CD4-positive, alpha-beta T cell treated with Interleukin-4 for 1 hour (primary cell): ENCODE measurements around the gene PKD1L1.

Experiments used
- DNase-seq, 2 donors: peaks; one replicate each; pipeline ENCODE4 v3.0.0-alpha.2; 2020 to 2022

The PKD1L1 gene

DNA sequence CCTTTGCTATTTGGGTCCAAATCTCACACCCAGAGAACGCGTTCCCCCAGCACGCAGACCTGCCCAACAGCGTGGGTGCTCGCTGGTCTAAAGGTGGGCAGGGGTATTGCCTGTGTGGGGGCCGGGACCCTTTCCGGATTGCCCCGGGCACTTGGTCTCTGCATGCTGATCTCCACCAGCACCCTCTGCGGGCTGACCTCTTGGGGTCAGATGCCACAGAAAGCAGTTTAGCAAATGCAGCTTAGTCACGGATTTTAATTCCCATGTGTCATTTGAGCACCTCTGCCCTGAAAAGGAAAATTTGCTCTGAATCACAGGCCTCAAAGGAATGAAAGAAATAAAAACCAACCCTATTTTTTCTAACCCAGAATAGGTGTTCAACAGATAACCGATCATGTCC, 46.7 kb downstream of the PKD1L1 start:
- no peak for DNase-seq

DNA sequence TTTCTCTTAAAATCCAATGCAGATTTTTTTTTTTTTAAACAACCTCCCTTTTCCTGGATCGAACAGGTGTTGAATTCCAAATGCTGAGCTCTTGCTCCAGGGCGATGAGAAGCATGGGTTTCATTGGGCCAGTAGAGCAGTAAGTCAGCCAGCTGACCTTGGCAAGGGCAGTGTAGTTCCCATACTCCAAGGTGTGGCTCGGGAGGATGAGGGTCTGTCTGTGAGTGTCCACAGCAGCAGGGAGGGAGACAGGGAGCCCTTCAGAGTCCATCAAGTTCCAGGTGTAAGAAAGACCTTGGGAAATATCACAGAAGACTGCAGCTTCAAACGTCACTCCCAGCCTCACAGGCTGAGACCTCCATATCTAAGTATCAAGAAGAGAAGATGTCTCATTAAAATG, 50.4 kb downstream of the PKD1L1 start:
- DNase-seq: no peak

DNA sequence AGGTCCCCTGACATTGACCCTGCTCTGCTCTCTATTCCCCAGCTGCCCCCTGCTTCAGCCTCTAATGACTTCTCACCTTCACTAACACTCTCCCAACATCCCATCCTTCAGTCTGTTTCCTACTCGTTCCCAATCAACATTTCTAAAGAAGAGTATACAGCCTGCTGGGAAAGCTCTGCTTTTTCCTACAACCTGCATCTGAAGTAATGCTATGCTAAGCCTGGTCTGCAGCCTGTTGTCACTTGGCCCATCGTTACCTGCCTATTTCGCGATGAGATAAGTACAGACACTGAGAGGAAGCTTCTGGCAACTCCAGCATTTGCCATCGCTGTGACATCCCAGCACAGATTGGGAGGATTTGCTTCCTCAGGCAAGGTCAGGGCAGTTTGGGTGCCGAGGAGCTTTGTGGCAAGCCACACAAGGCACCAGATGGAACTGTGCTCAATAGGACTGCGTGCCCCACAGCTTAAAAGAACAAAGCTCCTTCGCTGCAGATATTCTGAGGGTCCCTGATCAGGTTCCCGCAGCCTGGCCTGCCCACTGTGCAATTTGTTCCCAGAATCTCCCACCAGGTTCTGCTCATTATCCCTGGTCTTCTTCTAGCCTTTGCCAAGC, 51.4 kb downstream of the PKD1L1 start:
- DNase-seq: no peak

DNA sequence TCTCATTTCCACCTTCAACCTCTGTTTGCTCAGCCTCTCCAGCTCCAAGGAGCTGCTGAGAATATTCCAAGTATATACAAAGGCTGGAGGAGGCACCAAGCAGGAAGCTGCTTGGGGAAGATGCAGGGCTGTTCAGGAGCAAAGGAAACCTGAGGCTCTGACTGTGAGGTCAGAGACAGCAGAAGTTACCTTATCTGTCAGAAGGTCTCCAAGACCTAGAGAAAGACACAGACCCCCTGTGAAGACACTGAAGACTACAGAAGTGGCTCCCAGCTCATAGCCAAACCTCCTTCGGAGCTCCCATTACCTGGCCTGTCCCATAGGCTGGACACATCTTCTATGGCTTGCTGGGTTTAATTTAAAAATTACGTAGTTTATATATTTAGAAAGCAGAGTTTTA, 53.2 kb downstream of the PKD1L1 start:
- DNase-seq: no peak

DNA sequence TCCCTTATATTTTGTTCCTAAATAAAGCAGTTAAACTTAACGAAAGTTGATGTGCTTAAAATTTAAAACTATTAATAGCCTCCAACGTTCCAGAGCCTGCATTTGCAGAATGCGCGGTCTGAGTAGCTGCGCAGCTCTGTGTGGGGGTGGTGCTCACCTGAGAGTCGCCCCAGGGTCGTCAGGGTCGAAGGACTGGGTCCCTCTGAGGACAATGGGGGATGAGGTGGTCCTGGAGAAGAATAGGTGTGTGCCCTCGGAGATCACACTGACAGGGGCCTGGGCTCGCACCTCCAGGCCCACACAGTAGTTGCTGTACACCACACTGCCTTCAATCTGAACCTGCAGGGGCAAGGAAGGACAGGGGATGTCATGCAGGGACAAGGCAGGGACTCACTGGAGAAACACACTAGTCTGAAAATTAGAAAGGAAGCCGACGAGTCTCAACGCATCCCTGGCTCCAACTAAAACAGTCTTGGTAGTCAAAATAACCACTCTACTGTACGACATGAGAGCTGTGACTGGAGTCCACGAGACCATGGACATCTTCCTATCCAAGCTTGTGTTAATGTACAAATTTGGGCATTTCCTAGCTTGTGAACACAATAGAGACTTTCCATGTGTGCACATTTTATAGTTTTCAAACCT, 54.4 kb downstream of the PKD1L1 start:
- DNase-seq: no peak

DNA sequence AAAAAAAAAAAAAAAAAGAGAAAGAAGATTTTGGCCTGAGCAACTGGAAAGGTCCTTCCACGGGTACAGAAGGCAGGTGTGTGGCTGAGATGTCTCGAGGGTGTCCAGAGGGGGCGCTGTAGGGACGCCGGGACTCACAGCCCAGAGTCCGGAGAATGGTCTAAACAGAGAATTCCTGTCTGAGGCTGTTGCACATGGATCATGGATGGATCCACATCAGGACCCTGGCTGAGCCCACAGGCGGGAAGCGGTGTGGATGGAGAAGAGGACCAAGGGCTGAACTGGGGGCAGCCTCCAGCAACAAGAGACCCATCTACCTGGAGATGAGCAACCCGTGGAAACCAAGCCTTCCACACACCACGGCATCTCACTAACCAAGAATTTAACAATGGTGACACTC, 55.0 kb downstream of the PKD1L1 start:
- DNase-seq: no peak

DNA sequence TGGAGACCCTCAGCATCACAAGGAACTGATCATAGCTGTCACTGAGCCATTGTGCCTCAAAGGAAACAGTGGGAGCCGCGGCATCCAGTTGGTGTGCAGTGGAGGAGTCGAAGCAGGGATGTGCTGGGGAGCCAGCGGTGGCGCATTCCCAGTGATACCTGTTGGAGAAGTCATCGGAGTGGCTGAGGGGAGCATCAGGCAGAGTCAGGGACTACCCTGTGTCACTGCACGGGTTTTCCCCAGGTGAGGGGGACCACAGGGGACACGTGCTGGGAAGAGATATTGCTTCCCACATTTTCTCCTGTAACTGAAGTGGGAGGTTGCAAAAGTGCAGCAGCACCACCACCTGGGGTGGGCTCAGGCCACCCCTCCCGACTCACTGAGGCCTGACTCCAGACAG, 57.7 kb downstream of the PKD1L1 start:
- no peak for DNase-seq

DNA sequence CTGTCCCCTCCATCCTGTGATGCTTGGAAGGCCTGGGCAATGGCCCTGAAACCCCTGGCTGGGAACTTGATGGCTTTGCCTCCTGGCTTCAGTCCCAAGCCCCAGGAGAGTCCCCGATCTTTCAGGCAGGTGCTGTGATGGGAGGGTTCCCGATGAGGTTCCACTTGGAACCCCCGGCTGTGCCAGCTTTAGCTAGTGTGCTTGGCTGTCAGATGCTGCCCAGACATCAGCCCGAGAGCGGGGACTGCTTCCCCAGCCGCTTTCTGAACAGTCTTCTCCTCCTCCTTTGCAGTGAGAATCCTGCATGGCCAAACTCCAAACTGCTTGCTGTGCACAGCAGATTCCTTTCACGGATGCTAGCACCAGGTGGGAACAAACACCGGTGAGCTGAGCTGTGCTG, 58.1 kb downstream of the PKD1L1 start:
- DNase-seq: no peak

DNA sequence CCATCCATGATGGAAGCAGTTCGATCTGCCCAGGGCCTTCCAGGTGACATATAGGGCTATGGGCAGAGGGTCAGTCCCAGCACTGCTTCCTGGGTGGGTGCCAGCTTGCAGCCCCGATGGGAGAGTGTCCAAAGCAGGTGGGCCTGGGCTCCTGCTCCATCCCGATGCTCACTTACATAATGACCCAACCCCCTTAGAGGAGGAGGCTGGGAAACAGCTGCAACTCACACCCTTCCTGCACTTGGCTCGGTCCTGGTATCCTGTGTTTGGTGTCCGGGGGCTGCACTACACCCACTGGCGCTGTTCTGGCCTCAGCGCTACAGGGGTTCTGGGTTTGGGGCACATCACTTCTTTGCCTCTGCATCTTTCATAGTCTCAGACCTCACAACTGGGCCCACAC, 58.5 kb downstream of the PKD1L1 start:
- DNase-seq: no peak

DNA sequence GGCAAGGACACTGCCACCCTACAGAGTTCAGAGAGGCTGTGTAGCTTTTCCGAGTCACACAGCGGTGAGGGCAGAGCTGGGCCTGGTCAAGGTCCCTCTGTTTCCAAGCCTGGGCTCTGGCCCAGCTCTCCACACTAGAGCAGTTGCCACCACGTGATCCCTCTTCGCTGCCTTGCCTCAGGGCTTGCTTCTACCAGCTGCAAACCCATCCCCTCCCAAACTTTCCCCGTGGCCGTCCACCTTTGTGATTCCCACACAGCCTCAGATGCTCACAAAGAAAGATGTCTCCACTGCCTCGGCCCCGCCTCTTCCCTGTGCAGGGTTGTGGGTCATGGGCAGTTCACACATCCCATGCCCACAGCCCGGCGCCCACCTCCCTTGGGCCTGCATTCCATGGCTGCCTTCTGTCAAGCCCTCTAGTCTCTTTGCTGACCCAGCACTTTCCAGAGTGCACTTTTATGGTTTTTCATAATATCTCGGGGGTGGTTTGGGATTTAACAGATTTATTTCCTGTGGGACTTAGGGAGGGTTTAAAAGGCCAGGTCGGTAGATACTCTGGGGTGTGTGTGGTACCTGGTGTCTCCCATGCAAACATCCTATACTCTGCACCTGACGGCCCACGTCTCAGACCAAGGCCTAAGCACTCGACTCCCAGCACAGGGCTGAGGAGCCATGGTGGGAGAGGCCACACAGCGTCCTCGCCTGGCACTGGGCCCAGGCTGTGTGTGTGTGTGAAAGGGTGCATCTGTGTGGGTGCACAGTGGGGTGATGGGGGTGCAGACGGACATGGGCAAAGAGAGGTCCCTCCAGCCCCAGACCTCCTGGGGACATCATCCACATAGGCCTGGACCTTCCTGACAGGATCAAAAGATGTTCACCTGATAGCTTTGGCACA, 59.6 kb downstream of the PKD1L1 start:
- DNase-seq: no peak

DNA sequence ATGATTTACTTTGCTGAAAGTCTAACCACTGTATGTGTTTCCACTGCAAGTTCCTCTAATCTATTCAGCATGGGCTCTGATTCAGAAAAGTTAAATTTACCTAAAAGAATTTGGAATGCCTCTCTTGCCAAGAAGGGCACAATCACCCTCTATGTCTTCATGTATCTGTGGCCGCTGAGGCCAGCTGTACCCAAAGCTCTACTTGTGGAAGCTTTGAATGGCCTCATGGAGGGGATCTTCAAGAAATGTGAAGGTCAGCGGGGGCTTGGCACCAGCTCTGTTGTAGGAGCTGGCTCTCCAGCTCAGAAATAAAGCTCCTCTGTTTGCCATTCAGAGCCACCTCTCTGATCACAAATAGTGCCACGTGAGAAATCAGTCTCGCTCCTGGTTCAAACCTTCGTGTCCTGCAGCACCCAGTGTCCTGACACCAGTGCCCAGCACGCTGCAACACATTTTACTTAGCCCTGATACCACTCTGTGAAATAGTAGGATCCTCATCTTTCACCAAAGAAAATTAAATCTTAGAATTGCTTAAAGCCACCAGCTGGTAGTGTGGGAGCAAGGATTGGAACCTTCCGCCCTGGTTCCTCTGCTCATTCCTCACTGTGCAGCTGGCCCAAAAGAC, 61.1 kb downstream of the PKD1L1 start:
- DNase-seq: no peak

DNA sequence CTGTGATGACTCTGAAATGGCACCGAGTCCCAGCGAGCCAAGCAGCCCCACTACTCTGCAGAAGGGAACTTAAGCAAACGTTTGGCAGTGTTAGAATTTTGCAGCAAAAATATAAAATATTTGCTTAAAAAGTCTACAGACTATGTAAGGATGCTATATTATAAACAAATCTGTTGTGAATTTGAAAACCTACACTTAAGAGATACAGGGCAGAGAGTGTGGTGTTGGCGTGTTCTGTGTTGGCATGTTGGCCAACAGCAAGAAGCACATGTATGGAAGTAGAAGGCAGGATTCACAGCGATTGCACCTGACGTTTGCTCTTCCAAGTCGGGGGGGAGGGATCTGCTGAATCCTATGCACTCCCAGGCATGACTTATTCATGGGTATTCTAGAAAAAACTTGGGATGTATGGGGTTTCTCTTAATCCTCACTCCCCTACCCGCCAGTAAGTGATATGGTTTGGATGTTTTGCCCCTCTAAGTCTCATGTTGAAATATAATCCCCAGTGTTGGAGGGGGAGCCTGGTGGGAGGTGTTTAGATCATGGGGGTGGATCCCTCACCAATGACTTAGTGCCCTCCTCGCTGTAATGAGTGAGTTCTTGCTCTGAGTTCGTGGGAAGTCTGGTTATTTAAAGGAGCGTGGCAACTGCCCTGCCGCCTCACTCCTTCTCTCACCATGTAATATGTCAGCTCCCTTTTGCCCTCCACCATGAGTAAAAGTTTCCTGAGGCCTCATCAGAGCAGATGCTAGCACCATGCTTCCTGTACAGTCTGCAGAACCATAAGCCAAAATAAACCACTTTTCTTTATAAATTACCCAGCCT, 62.1 kb downstream of the PKD1L1 start:
- DNase-seq: no peak

DNA sequence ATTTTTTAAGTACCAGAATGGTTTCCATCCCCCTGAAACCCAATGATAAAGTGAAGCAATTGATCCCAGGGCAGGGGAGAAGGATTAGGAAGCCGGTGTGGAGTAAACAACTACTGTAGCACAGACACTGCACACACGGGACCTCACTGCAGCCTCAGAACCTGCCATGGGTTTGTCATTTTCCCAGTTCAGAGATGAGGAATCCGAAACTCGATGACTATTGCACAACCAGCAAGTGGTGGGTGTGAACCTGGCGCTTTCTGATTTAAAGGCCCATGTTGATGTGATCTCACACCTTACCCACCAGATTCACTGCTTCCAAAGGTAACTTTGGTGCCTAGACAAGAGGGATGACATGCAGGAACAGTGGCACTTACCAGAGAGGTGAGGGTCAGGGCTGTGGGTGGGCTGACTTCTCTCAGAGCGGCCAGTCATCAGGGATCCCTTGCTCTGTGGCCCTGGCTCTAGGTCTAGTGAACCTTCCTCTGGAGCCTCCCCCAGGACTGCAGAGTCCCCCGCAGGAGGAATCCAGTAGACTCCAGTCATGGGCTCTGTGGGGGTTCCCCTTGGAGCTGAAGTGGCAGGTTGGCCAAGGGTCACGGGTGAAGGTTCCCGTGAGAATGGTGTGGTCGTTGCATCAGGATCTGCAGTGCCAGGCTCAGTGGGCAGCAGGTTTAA, 62.8 kb downstream of the PKD1L1 start:
- no peak for DNase-seq

DNA sequence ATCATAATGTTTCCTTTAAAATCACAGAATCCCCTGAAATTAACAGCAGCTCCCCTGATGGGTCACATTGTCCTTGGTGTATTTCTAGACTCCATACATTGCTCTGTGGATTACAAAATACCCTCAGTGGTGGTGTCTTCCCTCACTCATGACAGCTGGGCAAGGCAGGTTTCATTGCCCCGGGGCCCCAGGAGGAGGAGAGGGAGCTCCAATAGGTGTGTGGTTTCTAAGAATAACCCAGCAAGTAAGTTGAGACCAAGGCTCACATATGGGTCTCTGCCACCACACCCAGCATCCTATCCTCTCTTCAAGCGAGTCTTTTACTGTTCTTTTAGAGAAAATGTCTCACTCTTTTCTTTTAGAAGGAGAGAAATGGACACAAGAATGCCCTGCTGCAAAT, 63.6 kb downstream of the PKD1L1 start:
- no peak for DNase-seq

DNA sequence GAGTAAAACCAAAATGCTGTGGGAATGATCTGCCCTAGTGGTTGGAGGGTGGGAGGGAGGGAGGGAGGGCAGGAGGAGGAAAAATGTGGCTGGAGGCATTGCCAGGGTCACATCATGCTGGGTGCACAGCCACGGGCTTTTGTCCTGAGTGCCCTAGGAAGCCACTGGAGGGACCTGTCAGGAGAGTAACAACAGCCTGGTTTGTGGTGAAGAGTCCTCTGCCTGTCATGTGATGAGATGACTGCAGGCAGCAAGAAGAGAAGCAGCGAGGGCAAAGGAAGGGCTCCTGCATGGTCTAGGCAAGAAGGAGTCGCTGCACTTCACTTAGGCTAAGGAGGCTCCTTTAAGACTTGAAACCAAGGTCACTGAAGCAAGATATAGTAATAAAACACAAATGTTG, 65.6 kb downstream of the PKD1L1 start:
- DNase-seq: no peak

DNA sequence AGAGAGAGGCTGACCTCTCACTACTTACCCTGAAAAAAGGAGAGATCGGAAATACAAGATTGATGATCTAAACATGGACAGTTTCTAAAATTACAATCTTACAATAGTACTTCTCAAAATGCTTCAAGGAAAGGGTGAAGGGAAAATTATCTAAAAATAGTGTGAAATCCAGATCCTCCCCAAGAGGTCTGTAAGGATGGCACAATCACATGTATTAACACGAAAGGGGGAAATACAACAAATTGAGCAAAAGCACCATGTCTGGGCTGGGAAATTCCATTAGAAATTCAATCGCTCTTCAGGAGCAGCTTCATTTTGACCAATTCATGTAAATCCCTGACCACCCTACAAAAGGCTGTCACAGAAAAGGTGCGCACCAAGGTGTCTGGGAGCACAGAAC, 67.0 kb downstream of the PKD1L1 start:
- no peak for DNase-seq

DNA sequence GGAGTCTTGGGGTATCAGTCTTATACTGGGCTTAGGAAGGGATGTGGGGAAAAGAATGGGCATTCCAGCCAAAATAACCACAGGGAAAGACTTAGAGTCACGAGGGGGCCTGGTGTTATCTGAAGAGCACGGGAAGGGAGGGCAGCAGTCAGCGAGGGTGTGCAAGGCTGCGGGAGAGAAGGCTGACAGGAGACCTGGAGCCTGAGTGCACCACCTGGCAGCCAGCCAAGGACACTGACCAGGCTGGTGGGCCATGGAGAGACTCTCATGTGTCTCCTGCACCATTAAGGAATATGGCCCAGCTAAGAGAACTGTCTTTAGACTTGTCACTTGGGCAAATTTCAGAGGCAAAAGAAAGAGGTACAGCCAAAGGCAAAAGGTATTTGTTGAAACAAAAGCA, 69.6 kb downstream of the PKD1L1 start:
- DNase-seq: no peak

DNA sequence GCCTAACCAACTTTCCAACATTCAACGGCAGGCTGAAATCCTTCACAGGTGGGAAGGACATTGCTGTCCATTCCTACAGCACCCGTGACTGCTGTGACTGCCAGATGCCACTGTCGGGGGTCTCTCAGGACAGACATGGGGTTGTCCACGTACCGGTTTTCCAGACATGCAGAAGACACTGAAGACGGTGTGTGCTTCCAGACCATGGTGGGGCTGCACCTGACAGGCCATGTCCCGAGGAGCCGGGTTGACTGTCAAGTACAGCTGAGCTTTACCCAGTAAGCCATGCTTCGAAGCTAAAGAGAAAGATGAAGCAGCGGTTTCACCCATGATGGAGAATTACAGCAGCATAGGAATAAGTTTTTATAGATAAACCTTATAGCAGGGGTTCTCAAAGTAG, 70.9 kb downstream of the PKD1L1 start:
- no peak for DNase-seq

DNA sequence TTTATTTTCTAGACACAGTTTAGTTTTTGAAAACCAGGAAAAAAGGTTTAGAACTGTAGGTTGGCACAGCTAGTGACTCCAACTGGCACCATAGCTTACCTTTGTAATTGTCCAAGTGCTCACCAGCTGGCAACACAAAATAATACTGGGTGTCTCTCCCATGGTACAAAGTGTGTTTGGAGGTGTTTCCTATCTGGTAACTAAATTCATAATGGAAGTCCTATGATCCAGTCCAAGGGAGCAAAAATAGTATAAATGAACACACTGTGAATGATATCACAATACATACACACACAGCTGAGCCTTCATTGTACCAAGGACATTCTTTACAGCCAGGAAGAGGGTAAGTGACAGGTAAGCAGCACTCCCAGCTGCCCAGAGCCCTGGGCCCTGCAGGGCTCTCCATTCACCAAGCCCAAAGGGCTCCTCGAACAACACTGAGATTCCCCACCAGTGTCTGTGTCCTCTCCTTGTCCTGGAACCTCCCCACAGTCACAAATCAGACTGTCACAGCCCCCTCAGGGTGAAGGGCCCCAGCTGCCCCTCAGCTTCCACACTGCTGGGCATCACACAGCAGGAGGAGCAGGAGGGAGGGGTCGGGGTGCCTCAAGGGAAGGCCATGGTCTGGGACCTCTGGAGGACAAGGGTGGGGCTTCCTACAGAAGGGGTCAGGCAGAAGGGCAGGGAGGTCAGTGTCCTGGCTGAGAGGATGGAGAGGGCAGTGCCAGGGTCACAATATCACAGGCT, 72.1 kb downstream of the PKD1L1 start:
- DNase-seq: no peak

DNA sequence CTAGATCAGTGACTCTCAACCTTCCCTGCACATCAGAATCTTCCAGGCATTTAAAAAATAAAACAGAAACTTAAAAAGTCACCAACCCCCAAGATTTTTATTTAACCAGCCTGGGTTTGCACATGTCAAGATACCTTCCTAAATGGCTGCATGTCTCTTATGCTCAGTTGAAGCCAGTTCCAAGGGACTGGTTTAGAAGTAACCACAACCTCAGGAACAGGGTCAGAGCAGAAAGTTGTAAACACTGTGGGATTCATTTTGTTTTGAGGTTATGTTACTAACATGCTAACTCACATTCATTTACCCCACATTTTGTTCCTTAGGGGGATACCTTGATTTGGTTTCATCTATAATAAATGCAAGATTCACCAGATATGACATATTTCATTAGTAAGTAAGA, 72.9 kb downstream of the PKD1L1 start:
- no peak for DNase-seq

DNA sequence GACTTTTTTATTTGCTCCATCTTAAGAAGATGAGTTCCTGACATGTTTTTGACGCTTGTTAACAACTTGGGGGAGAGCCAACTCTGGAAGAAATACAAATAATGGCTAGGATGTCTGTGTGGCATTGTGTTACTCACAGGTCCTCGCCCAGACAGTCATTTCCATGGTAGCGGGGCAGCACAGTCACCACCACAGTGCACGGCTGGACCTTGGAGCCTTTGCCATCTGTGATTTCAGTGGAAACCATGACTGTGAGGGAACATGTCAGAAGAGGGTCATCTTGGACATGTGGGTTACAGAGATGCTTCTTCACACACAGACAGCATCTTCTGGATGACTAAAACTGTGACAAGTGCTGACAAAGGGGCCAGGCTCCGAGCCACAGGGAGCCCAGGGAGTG, 74.5 kb downstream of the PKD1L1 start:
- no peak for DNase-seq

DNA sequence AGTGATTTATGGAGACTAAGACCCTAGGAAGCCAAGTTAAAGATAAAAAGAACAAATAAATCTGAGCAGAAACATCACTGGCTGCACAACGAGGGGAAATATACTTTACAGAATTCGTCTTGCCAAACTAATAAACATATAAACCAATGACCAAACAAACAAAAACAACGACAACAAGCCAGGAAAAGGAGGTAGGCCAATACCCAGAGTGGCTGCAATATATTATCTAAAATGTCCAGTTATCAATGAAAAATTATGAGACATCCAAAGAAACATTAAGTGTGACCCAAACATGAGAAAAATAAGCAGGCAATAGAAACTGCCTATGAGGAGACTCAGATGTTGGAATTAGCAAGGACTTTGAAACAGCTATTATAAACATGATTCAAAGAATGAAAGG, 81.0 kb downstream of the PKD1L1 start:
- DNase-seq: no peak
